Neuronal stem cell (in vitro differentiated cells): ENCODE results near the gene SERPINB1.

Experiments used
- DNase-seq: peaks from one replicate; pipeline ENCODE4 v3.0.0-alpha.2; 2013; ENCODE audit warnings: low spot score
- H2AFZ ChIP-seq: one replicate; pipeline ENCODE4 v1.6.1; 2013; ENCODE audit warnings: mild to moderate bottlenecking, low read length, inconsistent platforms
- H2AK5ac ChIP-seq: 2 replicates; pipeline ENCODE4 v1.6.1; 2013; ENCODE audit warnings: low read depth, mild to moderate bottlenecking, inconsistent platforms, low read length, moderate library complexity, mixed read lengths
- H2BK120ac ChIP-seq: 2 replicates; pipeline ENCODE4 v1.6.1; 2013; ENCODE audit warnings: low read depth, mild to moderate bottlenecking, inconsistent platforms, low read length, moderate library complexity, mixed read lengths
- H2BK12ac ChIP-seq: one replicate; pipeline ENCODE4 v1.6.1; 2013; ENCODE audit warnings: low read length, inconsistent platforms
- H2BK15ac ChIP-seq: 2 replicates; pipeline ENCODE4 v1.6.1; 2013; ENCODE audit warnings: mild to moderate bottlenecking, low read length, inconsistent platforms, mixed read lengths
- H2BK5ac ChIP-seq: one replicate; pipeline ENCODE4 v1.6.1; 2013; ENCODE audit warnings: inconsistent platforms, mild to moderate bottlenecking, low read length, moderate library complexity
- H3K14ac ChIP-seq: one replicate; pipeline ENCODE4 v1.6.1; 2013; ENCODE audit warnings: low read length, inconsistent platforms
- H3K18ac ChIP-seq: 2 replicates; pipeline ENCODE4 v1.6.1; 2013; ENCODE audit warnings: low read length, inconsistent platforms
- H3K23ac ChIP-seq: 2 replicates; pipeline ENCODE4 v1.6.1; 2013; ENCODE audit warnings: low read depth, mild to moderate bottlenecking, mixed read lengths, low read length, inconsistent platforms; ENCODE audit not compliant: poor library complexity
- H3K27ac ChIP-seq: replicated peaks from 3 replicates; pipeline ENCODE4 v1.5.1; 2013; ENCODE audit warnings: low read length, inconsistent platforms
- H3K27me3 ChIP-seq, 3 experiments: 2 replicates each; pipeline ENCODE4 v1.6.1; 2013; ENCODE audit warnings: low read length in 3 of 3, mild to moderate bottlenecking in 2 of 3, inconsistent platforms in 1 of 3, low read depth in 1 of 3, mixed read lengths in 1 of 3, moderate library complexity in 1 of 3; ENCODE audit not compliant: control insufficient read depth in 3 of 3, insufficient read depth in 3 of 3
- H3K36me3 ChIP-seq, 2 donors: replicated peaks in 1 of 2; 2 replicates each; pipeline ENCODE4 v1.6.1; 2013; ENCODE audit warnings: low read length in 2 of 2; ENCODE audit not compliant: control insufficient read depth in 2 of 2, insufficient read depth in 2 of 2
- H3K4ac ChIP-seq: 2 replicates; pipeline ENCODE4 v1.6.1; 2013; ENCODE audit warnings: inconsistent platforms, mild to moderate bottlenecking, low read length, moderate library complexity
- H3K4me1 ChIP-seq, 2 donors: 1 replicate in 1 of 2; 2 replicates in 1 of 2; pipeline ENCODE4 v1.6.1; 2013; ENCODE audit warnings: low read length in 2 of 2, low read depth in 1 of 2; ENCODE audit not compliant: control insufficient read depth in 2 of 2, insufficient read depth in 1 of 2
- H3K4me2 ChIP-seq: one replicate; pipeline ENCODE4 v1.6.1; 2013; ENCODE audit warnings: mild to moderate bottlenecking, low read length, inconsistent platforms; ENCODE audit not compliant: insufficient read depth, poor library complexity, severe bottlenecking
- H3K4me3 ChIP-seq, 2 donors: 2 replicates each; pipeline ENCODE4 v1.5.1; 2013; ENCODE audit warnings: low read length in 2 of 2, mild to moderate bottlenecking in 2 of 2, inconsistent platforms in 1 of 2, moderate library complexity in 1 of 2
- H3K79me1 ChIP-seq: one replicate; pipeline ENCODE4 v1.6.1; 2013; ENCODE audit warnings: low read depth, mild to moderate bottlenecking, inconsistent platforms, low read length, moderate library complexity
- H3K9ac ChIP-seq: one replicate; pipeline ENCODE4 v1.6.1; 2013; ENCODE audit warnings: mild to moderate bottlenecking, low read depth, low read length, inconsistent platforms; ENCODE audit not compliant: poor library complexity
- H3K9me3 ChIP-seq, 2 donors: replicated peaks in 1 of 2; 2 replicates each; pipeline versions ENCODE3 to v1.6.1; 2013; ENCODE audit warnings: low read length in 2 of 2, mild to moderate bottlenecking in 2 of 2, inconsistent platforms in 1 of 2, low read depth in 1 of 2, mixed read lengths in 1 of 2, moderate library complexity in 1 of 2; ENCODE audit not compliant: control insufficient read depth in 2 of 2, insufficient read depth in 1 of 2
- H4K8ac ChIP-seq: one replicate; pipeline ENCODE4 v1.6.1; 2013; ENCODE audit warnings: low read depth, mild to moderate bottlenecking, inconsistent platforms, low read length, moderate library complexity
- H4K91ac ChIP-seq: one replicate; pipeline ENCODE4 v1.6.1; 2013; ENCODE audit warnings: low read length, low read depth, mild to moderate bottlenecking, inconsistent platforms; ENCODE audit not compliant: poor library complexity
- WGBS, 2 donors: extraction: QIAGEN DNeasy Blood & Tissue Kit; methylation state at CpG; one replicate each; pipeline ENCODE4 v1.1.7; 2013; ENCODE audit warnings: missing lambda C conversion rate in 2 of 2, mixed read lengths in 1 of 2; ENCODE audit not compliant: insufficient read length in 2 of 2, insufficient replicate concordance in 1 of 2; ENCODE audit errors: extremely low coverage in 2 of 2; 5-methylcytosine and 5-hydroxymethylcytosine counted together

SERPINB1 gene

DNA sequence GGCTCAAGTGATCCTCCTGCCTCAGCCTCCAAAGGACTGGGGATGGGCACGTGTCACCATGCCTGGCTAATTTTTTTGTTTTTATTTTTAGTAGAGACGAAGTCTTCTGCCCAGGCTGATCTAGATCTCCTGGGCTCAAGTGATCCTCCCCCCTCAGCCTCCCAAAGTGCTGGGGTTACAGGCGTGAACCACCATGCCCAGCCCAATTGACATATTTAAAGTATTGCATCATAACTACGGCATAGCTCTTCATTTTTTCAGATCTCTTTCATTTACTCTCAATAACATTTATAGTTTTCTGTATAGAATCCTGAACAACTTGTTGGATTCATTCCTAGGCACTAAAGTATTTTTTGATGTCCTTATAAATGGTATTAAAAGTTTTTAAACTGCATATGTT lies 13.0 kb downstream of the SERPINB1 start:
- no peaks in the 10 kb centered on the region for H3K9me3 ChIP-seq
- no peak overlapping the region for H2AFZ ChIP-seq
- H3K14ac ChIP-seq, result no peak overlapping the region
- H4K91ac ChIP-seq, result no peak overlapping the region
- H2BK120ac ChIP-seq, result no peak overlapping the region
- H3K23ac ChIP-seq, result no peak overlapping the region
- no peak overlapping the region for H3K4me3 ChIP-seq
- H2BK12ac ChIP-seq, result no peak overlapping the region
- H3K36me3 ChIP-seq, result no peaks in the 10 kb centered on the region
- H3K4me1 ChIP-seq, result no peaks in the 10 kb centered on the region
- H3K79me1 ChIP-seq, result no peaks in the 10 kb centered on the region
- no peak for DNase-seq
- no peak overlapping the region for H3K4ac ChIP-seq
- WGBS, 2 donors, result no CpG with 5 or more reads among the region's 4 CpGs
- no peak overlapping the region for H2BK5ac ChIP-seq
- no peak overlapping the region for H2BK15ac ChIP-seq
- no peaks in the 10 kb centered on the region for H3K27me3 ChIP-seq
- no peak overlapping the region for H3K27ac ChIP-seq
- H3K18ac ChIP-seq, result no peak overlapping the region
- H2AK5ac ChIP-seq, result no peak overlapping the region
- no peak overlapping the region for H3K4me2 ChIP-seq
- no peak overlapping the region for H4K8ac ChIP-seq
- no peak overlapping the region for H3K9ac ChIP-seq

- no CpG with 5 or more reads among the region's 6 CpGs for WGBS, 2 donors
- H3K27ac ChIP-seq, result no peak overlapping the region
- H4K91ac ChIP-seq, result no peak overlapping the region
Measured at GRCh38 chr6:2827142-2827541, 14.5 kb downstream of the SERPINB1 start.

GRCh38 chr6:2826131-2826530 lies 15.5 kb downstream of the SERPINB1 start:
- Histone ChIP-seq H3K4me1 (no peaks in the 10 kb centered on the region), H3K23ac (no peak overlapping the region), H3K4me3 (no peak overlapping the region), H2AFZ (no peak overlapping the region), H3K4ac (no peak overlapping the region), H3K36me3 (no peaks in the 10 kb centered on the region), H3K27ac (no peak overlapping the region), H3K79me1 (no peaks in the 10 kb centered on the region), H3K4me2 (no peak overlapping the region), H2BK5ac (no peak overlapping the region), H2BK120ac (no peak overlapping the region), H3K14ac (no peak overlapping the region), H4K8ac (no peak overlapping the region), H2BK15ac (no peak overlapping the region), H3K9me3 (peaks cover 0 to 5% of the 10 kb centered on the region in 2 donors), H3K18ac (no peak overlapping the region), H3K9ac (no peak overlapping the region), H2BK12ac (no peak overlapping the region), H3K27me3 (no peaks in the 10 kb centered on the region), H4K91ac (no peak overlapping the region), H2AK5ac (no peak overlapping the region)
- DNase-seq, result no peak
- whole genome bisulfite sequencing, 2 donors, result no CpG with 5 or more reads among the region's 2 CpGs

More at GRCh38 chr6:2827142-2827541, 14.5 kb downstream of the SERPINB1 start:
- Histone ChIP-seq H3K27me3 (no peaks in the 10 kb centered on the region), H2BK15ac (no peak overlapping the region), H3K18ac (no peak overlapping the region), H3K4ac (no peak overlapping the region), H2BK12ac (no peak overlapping the region), H2AK5ac (no peak overlapping the region), H3K4me2 (no peak overlapping the region), H3K36me3 (no peaks in the 10 kb centered on the region), H3K14ac (no peak overlapping the region), H3K23ac (no peak overlapping the region), H2BK5ac (no peak overlapping the region), H3K9me3 (peaks cover 0 to 3% of the 10 kb centered on the region in 2 donors), H2AFZ (no peak overlapping the region), H3K9ac (no peak overlapping the region), H3K4me3 (no peak overlapping the region), H2BK120ac (no peak overlapping the region), H3K79me1 (no peaks in the 10 kb centered on the region), H4K8ac (no peak overlapping the region), H3K4me1 (no peaks in the 10 kb centered on the region)
- no peak for DNase-seq

GRCh38 chr6:2823104-2823850 lies 18.4 kb downstream of the SERPINB1 start:
- H2AFZ ChIP-seq, result no peak overlapping the region
- no peak overlapping the region for H3K18ac ChIP-seq
- no peak overlapping the region for H4K91ac ChIP-seq
- H3K4me3 ChIP-seq, result no peak overlapping the region
- H3K14ac ChIP-seq, result no peak overlapping the region
- H2AK5ac ChIP-seq, result no peak overlapping the region
- no peak overlapping the region for H2BK12ac ChIP-seq
- H3K4me1 ChIP-seq, result no peaks in the 10 kb centered on the region
- H3K79me1 ChIP-seq, result no peaks in the 10 kb centered on the region
- H2BK15ac ChIP-seq, result no peak overlapping the region
- no peak overlapping the region for H3K4ac ChIP-seq
- H2BK120ac ChIP-seq, result no peak overlapping the region
- H3K27me3 ChIP-seq, result no peaks in the 10 kb centered on the region
- WGBS, 2 donors, result no CpG with 5 or more reads among the region's 7 CpGs
- H3K36me3 ChIP-seq, result no peaks in the 10 kb centered on the region
- H2BK5ac ChIP-seq, result no peak overlapping the region
- no peak overlapping the region for H3K9ac ChIP-seq
- H3K4me2 ChIP-seq, result no peak overlapping the region
- peaks cover 0 to 5% of the 10 kb centered on the region in 2 donors for H3K9me3 ChIP-seq
- no peak for DNase-seq
- no peak overlapping the region for H3K23ac ChIP-seq
- no peak overlapping the region for H4K8ac ChIP-seq
- no peak overlapping the region for H3K27ac ChIP-seq
